HG02678 (cell line): ENCODE measurements around the gene GLYATL2.
A peak's percentile ranks its signal among the peaks of the same experiment; 100 is the strongest.

Experiments used
- ATAC-seq: cut with Tn5 transposase; IDR thresholded peaks from one replicate; pipeline ENCODE4 v1.9.1; 2021; ENCODE audit warnings: mild to moderate bottlenecking, moderate library complexity; ENCODE audit not compliant: unreplicated experiment

GLYATL2 gene

GRCh38 chr11:58801974-58802545 is 42.4 kb downstream of the GLYATL2 start:
- no peak for ATAC-seq

GRCh38 chr11:58801302-58801701 is 43.2 kb downstream of the GLYATL2 start:
- no peak for ATAC-seq

GRCh38 chr11:58796333-58796732 is 48.2 kb downstream of the GLYATL2 start:
- ATAC-seq, result no peak

- ATAC-seq, result peak; percentile 97
Observed at GRCh38 chr11:58788355-58789023, 56.0 kb downstream of the GLYATL2 start.

- ATAC-seq, result no peak
Observed at GRCh38 chr11:58787903-58788302, 56.6 kb downstream of the GLYATL2 start.

- no peak for ATAC-seq
Observed at GRCh38 chr11:58786693-58787092, 57.8 kb downstream of the GLYATL2 start.

GRCh38 chr11:58784995-58785394 is 59.5 kb downstream of the GLYATL2 start:
- ATAC-seq, result no peak
